Measurements from ENCODE around the gene AAGAB.

DNA sequence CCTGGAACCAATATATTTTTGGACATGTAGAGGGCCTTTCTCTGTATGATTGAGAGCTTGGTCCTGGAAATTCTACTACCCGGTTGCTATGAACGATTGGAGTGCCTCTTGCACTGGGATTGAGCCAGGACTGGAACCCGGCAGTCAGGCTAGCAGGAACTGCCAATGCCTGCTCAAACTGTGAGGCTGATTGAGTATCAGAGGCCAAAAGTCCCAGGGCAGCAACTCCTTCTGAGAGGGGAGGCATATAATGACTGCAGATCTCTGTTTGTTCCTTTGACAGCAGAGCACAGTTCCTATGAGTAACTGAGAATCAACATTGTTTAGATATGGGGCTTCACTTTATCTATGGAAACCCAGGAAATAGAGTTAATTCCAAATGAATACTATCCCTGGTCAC, 13.0 kb upstream of the AAGAB start:
- TF ChIP-seq, protein P1, sequence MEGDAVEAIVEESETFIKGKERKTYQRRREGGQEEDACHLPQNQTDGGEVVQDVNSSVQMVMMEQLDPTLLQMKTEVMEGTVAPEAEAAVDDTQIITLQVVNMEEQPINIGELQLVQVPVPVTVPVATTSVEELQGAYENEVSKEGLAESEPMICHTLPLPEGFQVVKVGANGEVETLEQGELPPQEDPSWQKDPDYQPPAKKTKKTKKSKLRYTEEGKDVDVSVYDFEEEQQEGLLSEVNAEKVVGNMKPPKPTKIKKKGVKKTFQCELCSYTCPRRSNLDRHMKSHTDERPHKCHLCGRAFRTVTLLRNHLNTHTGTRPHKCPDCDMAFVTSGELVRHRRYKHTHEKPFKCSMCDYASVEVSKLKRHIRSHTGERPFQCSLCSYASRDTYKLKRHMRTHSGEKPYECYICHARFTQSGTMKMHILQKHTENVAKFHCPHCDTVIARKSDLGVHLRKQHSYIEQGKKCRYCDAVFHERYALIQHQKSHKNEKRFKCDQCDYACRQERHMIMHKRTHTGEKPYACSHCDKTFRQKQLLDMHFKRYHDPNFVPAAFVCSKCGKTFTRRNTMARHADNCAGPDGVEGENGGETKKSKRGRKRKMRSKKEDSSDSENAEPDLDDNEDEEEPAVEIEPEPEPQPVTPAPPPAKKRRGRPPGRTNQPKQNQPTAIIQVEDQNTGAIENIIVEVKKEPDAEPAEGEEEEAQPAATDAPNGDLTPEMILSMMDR (IDR thresholded peaks at IDR 0.05): no peak
- no peak for TF ChIP-seq EZH2 (IDR thresholded peaks at IDR 0.05)
- TF ChIP-seq EZH2phosphoT487 (IDR thresholded peaks at IDR 0.05): no peak
